GM23338 (cell line): Measurements from ENCODE around the gene TTC39A. TPM values are rescaled to one million over a fixed set of nuclear protein-coding genes. Genes with fewer than 3 reads are reported as not detected.

Experiments used
- ATAC-seq: fragments of 200-7000 bp; cut with Tn5 transposase; 3 replicates; pipeline ENCODE4 v1.9.1; 2020
- DNase-seq: peaks from one replicate; pipeline ENCODE4 v3.0.0-alpha.2; 2015; ENCODE audit warnings: low spot score
- H2AFZ ChIP-seq: fragments of 200-600 bp; sonication (generic); 2 replicates; pipeline ENCODE4 v1.8.0; 2016; ENCODE audit warnings: antibody characterized with exemption, mild to moderate bottlenecking, moderate library complexity
- H3F3A ChIP-seq: fragments of 200-600 bp; sonication (generic); replicated peaks from 2 replicates; pipeline ENCODE4 v1.8.0; 2017; ENCODE audit warnings: antibody characterized with exemption, mixed run types, low read depth
- H3K27ac ChIP-seq: fragments of 200-600 bp; sonication (generic); 2 replicates; pipeline ENCODE4 v1.6.1; 2016; ENCODE audit warnings: low read depth
- H3K27me3 ChIP-seq: fragments of 200-600 bp; sonication (generic); 2 replicates; pipeline ENCODE4 v1.8.0; 2016; ENCODE audit warnings: mild to moderate bottlenecking, mixed run types, moderate library complexity; ENCODE audit not compliant: insufficient read depth
- H3K36me3 ChIP-seq: fragments of 200-600 bp; sonication (generic); 2 replicates; pipeline ENCODE4 v1.8.0; 2016; ENCODE audit warnings: mild to moderate bottlenecking; ENCODE audit not compliant: insufficient read depth
- H3K4me1 ChIP-seq: fragments of 200-600 bp; sonication (generic); 2 replicates; pipeline ENCODE4 v1.8.0; 2016; ENCODE audit warnings: mild to moderate bottlenecking, moderate library complexity; ENCODE audit not compliant: insufficient read depth
- H3K4me2 ChIP-seq: fragments of 200-600 bp; sonication (generic); 2 replicates; pipeline ENCODE4 v1.7.1; 2017; ENCODE audit warnings: mixed run types
- H3K4me3 ChIP-seq: fragments of 200-600 bp; sonication (generic); 2 replicates; pipeline ENCODE4 v1.6.1; 2016; ENCODE audit warnings: mixed run types
- H3K79me2 ChIP-seq: fragments of 200-600 bp; sonication (generic); replicated peaks from 2 replicates; pipeline ENCODE4 v1.8.0; 2017; ENCODE audit warnings: mild to moderate bottlenecking; ENCODE audit not compliant: insufficient read depth
- H3K9me2 ChIP-seq: fragments of 200-600 bp; sonication (generic); 2 replicates; pipeline ENCODE4 v1.8.0; 2017; ENCODE audit not compliant: insufficient read depth
- H4K20me1 ChIP-seq: fragments of 200-600 bp; sonication (generic); replicated peaks from 2 replicates; pipeline ENCODE4 v1.8.0; 2017; ENCODE audit warnings: mild to moderate bottlenecking; ENCODE audit not compliant: insufficient read depth
- H3K27ac Mint-ChIP-seq: 2 replicates; pipeline ENCODE4 v1.8.0; 2020; ENCODE audit warnings: inconsistent platforms, mild to moderate bottlenecking, moderate library complexity, mixed read lengths
- H3K27me3 Mint-ChIP-seq: 3 replicates; pipeline ENCODE4 v1.8.0; 2022; ENCODE audit warnings: low read depth, mild to moderate bottlenecking, moderate library complexity, mixed read lengths, inconsistent platforms; ENCODE audit not compliant: insufficient read depth, poor library complexity
- H3K36me3 Mint-ChIP-seq: 3 replicates; pipeline ENCODE4 v1.8.0; 2021; ENCODE audit warnings: low read depth, mild to moderate bottlenecking, inconsistent platforms, moderate library complexity, mixed read lengths
- H3K4me1 Mint-ChIP-seq: 3 replicates; pipeline ENCODE4 v1.8.0; 2020; ENCODE audit warnings: mild to moderate bottlenecking, inconsistent platforms, mixed read lengths
- H3K4me3 Mint-ChIP-seq: 3 replicates; pipeline ENCODE4 v1.8.0; 2021; ENCODE audit warnings: moderate library complexity, mild to moderate bottlenecking, inconsistent platforms, mixed read lengths
- H3K9me3 Mint-ChIP-seq: 3 replicates; pipeline ENCODE4 v1.8.0; 2020; ENCODE audit warnings: moderate library complexity, mild to moderate bottlenecking, inconsistent platforms, mixed read lengths
- EZH2 ChIP-seq: fragments of 200-600 bp; sonication (generic); IDR thresholded peaks from one replicate; pipeline ENCODE4 v1.8.0; 2017; ENCODE audit warnings: antibody characterized with exemption, mild to moderate bottlenecking, low read depth; ENCODE audit not compliant: unreplicated experiment
- EZH2phosphoT487 ChIP-seq: fragments of 200-600 bp; sonication (generic); IDR thresholded peaks from one replicate; pipeline ENCODE4 v1.8.1; 2018; ENCODE audit warnings: antibody characterized with exemption; ENCODE audit not compliant: unreplicated experiment
- JUNB ChIP-seq: IDR thresholded peaks from one replicate; pipeline ENCODE4 v1.6.1; 2016; ENCODE audit warnings: antibody characterized with exemption; ENCODE audit not compliant: unreplicated experiment
- NANOG ChIP-seq: IDR thresholded peaks from 2 replicates; pipeline ENCODE4 v1.6.1; 2016; ENCODE audit warnings: antibody characterized with exemption, borderline replicate concordance
- ZNF114 ChIP-seq: fragments of 250-450 bp; sonication (Bioruptor Pico); IDR thresholded peaks from 2 replicates; pipeline ENCODE4 v1.5.0; 2020; ENCODE audit warnings: mild to moderate bottlenecking, moderate library complexity
- ZNF331 ChIP-seq: fragments of 250-450 bp; sonication (Bioruptor Pico); IDR thresholded peaks from 2 replicates; pipeline ENCODE4 v1.5.0; 2020; ENCODE audit warnings: low read depth, mild to moderate bottlenecking, moderate library complexity
- polyA plus RNA-seq: library from polyadenylated mRNA; unstranded; fragments of >200 nt; fragmentation: Nextera tagmentation; extraction: Ambion mirVana; gene quantifications from 2 replicates; pipeline ENCODE4 v1.2.1, GENCODE V29; 2016
- total RNA-seq: library from RNA; depleted of rRNA; stranded (reverse); fragments of >200 nt; shearing (Covaris generic); gene quantifications from 2 replicates; pipeline ENCODE4 v1.2.3, GENCODE V29; 2014
- TF ChIP-seq, protein P1 (sequence below): IDR thresholded peaks from one replicate; pipeline ENCODE4 v1.6.1; 2018; ENCODE audit warnings: antibody characterized with exemption; ENCODE audit not compliant: unreplicated experiment
- TF ChIP-seq, protein P2 (sequence below), 2 experiments: fragments of 200-600 bp in 1 of 2; sonication (generic) in 1 of 2; conservative IDR thresholded peaks; 2 replicates each; pipeline versions ENCODE4 v1.5.1 to v1.6.1; 2016 to 2017; ENCODE audit warnings: antibody characterized with exemption in 2 of 2, low read depth in 2 of 2, mild to moderate bottlenecking in 2 of 2, moderate library complexity in 1 of 2

TTC39A gene
- total and polyA plus RNA-seq, 2 experiments from 2014 or later: 2.3 to 7.1 TPM

DNA sequence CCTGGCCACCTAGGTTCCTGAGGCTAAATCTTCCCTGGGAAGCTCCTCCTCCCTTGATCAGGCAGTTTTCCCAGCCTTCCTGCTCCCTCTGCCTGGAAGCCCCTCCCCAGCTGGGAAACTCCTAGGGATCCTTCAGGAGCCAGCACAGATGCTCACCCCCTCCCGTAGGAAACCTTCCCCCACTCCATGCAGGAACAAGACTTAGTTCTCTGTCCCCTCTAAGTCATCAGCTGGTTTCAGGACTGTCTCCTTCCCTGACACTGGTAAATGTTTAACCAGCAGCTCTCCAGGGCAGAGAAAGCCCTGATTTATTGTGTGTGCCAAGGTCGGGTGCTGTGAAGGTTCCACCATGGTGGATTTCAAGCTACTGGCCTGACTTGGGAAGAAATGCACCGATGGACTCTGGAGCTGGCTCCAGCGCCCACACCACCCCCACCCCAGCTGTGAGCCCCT is 25.0 kb downstream of the TTC39A start (continued):
- TF ChIP-seq, protein P1, sequence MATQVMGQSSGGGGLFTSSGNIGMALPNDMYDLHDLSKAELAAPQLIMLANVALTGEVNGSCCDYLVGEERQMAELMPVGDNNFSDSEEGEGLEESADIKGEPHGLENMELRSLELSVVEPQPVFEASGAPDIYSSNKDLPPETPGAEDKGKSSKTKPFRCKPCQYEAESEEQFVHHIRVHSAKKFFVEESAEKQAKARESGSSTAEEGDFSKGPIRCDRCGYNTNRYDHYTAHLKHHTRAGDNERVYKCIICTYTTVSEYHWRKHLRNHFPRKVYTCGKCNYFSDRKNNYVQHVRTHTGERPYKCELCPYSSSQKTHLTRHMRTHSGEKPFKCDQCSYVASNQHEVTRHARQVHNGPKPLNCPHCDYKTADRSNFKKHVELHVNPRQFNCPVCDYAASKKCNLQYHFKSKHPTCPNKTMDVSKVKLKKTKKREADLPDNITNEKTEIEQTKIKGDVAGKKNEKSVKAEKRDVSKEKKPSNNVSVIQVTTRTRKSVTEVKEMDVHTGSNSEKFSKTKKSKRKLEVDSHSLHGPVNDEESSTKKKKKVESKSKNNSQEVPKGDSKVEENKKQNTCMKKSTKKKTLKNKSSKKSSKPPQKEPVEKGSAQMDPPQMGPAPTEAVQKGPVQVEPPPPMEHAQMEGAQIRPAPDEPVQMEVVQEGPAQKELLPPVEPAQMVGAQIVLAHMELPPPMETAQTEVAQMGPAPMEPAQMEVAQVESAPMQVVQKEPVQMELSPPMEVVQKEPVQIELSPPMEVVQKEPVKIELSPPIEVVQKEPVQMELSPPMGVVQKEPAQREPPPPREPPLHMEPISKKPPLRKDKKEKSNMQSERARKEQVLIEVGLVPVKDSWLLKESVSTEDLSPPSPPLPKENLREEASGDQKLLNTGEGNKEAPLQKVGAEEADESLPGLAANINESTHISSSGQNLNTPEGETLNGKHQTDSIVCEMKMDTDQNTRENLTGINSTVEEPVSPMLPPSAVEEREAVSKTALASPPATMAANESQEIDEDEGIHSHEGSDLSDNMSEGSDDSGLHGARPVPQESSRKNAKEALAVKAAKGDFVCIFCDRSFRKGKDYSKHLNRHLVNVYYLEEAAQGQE: no peak
- no peak for TF ChIP-seq EZH2
- no peak for TF ChIP-seq ZNF114 (CRISPR knock-in tag)

DNA sequence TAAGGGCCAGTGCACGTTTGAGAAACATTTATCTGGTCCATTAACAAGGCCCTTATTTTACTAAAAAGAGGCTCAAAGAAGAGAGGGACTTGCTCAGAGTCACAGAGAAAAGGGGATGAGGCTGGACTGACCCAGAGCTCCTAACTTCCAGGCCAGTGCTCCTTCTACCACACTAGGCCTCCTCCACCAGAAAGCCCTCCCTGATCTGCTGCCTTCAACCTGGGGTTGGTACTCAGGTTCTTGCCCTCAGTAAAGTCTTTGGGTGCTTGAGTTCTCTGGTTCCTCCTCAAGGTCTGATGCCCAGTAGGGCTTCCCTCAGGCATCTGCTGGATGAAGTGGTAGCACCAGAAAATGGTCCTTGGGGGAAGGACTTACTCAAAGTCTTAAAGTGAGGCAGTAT is 26.0 kb downstream of the TTC39A start:
- no peak overlapping the region for H3K27ac ChIP-seq
- no peak overlapping the region for H2AFZ ChIP-seq
- no peaks in the 10 kb centered on the region for H3K4me1 Mint-ChIP-seq
- no peaks in the 10 kb centered on the region for H3K27me3 ChIP-seq
- no peak overlapping the region for H3K4me2 ChIP-seq
- DNase-seq (no peak), ATAC-seq (no peak)
- no peak overlapping the region for H3K4me3 Mint-ChIP-seq
- no peak overlapping the region for H3K27ac Mint-ChIP-seq
- H3K79me2 ChIP-seq: no peaks in the 10 kb centered on the region
- no peaks in the 10 kb centered on the region for H3K36me3 Mint-ChIP-seq
- H4K20me1 ChIP-seq: no peaks in the 10 kb centered on the region
- no peaks in the 10 kb centered on the region for H3F3A ChIP-seq
- H3K4me1 ChIP-seq: no peaks in the 10 kb centered on the region
- peaks cover 10% of the 10 kb centered on the region for H3K27me3 Mint-ChIP-seq
- no peaks in the 10 kb centered on the region for H3K36me3 ChIP-seq
- peaks cover 2% of the 10 kb centered on the region; the same call in 1 of the 3 replicates for H3K9me3 Mint-ChIP-seq
- no peaks in the 10 kb centered on the region for H3K9me2 ChIP-seq
- TF ChIP-seq EZH2: no peak
- no peak for TF ChIP-seq NANOG
- TF ChIP-seq, protein P1: no peak
- H3K4me3 ChIP-seq: no peak overlapping the region

DNA sequence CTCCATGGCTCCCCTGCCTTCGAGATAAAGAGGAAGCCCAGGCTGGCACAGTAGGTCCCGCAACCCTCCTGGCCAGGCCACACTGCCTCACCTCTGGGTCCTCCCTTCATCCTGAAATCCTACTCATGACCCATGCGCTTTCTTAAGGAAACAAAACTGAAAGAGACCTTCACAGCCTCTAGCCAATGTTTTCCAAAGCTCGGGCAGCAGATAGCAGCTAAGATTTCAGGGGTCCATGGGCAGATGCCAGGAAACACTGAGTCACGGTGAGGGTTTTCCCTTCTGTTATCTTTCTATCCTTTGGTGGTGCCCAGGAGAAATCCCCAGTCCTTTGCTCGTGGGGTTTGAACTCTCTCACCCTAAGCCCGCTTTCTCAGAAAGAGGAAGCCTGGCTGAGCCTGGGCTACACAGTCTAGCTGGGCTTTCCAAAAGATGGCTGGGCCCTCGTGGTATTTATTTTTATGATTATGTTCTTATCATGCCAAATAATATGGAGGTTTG is 26.6 kb downstream of the TTC39A start:
- Histone ChIP-seq H3K4me2 (no peak overlapping the region), H3K27me3 (no peaks in the 10 kb centered on the region), H3F3A (no peaks in the 10 kb centered on the region), H3K9me2 (no peaks in the 10 kb centered on the region), H4K20me1 (no peaks in the 10 kb centered on the region), H2AFZ (no peak overlapping the region), H3K4me3 (no peak overlapping the region), H3K27ac (no peak overlapping the region), H3K36me3 (no peaks in the 10 kb centered on the region), H3K79me2 (no peaks in the 10 kb centered on the region), H3K4me1 (no peaks in the 10 kb centered on the region)
- ATAC-seq (no peak), DNase-seq (no peak)
- Mint-ChIP-seq H3K4me1 (no peaks in the 10 kb centered on the region; the same call in 2 of the 3 replicates), H3K27ac (0 out of 2 replicates have a peak overlapping the region, but pooled peaks have one; percentile 66), H3K36me3 (no peaks in the 10 kb centered on the region), H3K27me3 (peaks cover 10% of the 10 kb centered on the region), H3K4me3 (no peak overlapping the region), H3K9me3 (peaks cover 7% of the 10 kb centered on the region; the same call in 2 of the 3 replicates)
- TF ChIP-seq EZH2phosphoT487 (no peak), JUNB (no peak), NANOG (no peak), ZNF331 (CRISPR knock-in tag) (no peak)
- TF ChIP-seq, protein P2, sequence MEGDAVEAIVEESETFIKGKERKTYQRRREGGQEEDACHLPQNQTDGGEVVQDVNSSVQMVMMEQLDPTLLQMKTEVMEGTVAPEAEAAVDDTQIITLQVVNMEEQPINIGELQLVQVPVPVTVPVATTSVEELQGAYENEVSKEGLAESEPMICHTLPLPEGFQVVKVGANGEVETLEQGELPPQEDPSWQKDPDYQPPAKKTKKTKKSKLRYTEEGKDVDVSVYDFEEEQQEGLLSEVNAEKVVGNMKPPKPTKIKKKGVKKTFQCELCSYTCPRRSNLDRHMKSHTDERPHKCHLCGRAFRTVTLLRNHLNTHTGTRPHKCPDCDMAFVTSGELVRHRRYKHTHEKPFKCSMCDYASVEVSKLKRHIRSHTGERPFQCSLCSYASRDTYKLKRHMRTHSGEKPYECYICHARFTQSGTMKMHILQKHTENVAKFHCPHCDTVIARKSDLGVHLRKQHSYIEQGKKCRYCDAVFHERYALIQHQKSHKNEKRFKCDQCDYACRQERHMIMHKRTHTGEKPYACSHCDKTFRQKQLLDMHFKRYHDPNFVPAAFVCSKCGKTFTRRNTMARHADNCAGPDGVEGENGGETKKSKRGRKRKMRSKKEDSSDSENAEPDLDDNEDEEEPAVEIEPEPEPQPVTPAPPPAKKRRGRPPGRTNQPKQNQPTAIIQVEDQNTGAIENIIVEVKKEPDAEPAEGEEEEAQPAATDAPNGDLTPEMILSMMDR (conservative IDR thresholded peaks at IDR 0.05; ENCODE audit: low read depth in 2 of 2): no peak
